22Rv1 (cell line): ENCODE measurements around the gene CD58.

ENCODE experiments used
- ZFX ChIP-seq: fragments of 450-650 bp; IDR thresholded peaks from 2 replicates; pipeline ENCODE4 v1.6.1; 2017; ENCODE audit warnings: antibody characterized with exemption, borderline replicate concordance
- TF ChIP-seq, protein P1 (sequence below): fragments of 450-650 bp; IDR thresholded peaks from 2 replicates; pipeline ENCODE4 v1.5.1; 2017; ENCODE audit warnings: mild to moderate bottlenecking

DNA sequence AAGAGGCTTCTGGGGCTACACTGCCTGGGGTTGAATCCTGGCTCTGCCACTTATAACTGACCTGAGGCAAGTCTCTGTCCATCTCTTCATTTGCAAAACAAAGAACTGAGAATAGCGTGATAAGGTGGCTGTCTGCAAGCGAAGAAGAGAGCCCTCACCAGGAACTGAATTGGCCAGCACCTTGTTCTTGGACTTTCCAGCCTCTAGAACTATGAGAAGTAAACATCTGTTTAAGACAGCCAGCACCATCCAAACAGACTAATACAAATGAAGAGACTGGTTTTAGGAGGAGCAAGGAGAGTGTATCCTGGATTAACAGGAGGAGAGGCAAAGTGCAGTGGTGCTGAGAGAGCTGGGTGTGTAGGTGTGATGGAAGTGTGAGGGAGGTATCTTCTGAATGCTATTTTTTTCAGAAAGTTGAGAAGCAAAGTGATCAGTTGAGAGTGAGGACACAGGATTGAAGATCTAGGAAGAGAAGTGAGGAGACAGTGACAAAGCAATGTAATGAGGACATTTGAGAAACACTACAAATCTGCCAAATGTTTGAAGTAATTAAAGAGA lies 59.3 kb downstream of the CD58 start:
- TF ChIP-seq, protein P1, sequence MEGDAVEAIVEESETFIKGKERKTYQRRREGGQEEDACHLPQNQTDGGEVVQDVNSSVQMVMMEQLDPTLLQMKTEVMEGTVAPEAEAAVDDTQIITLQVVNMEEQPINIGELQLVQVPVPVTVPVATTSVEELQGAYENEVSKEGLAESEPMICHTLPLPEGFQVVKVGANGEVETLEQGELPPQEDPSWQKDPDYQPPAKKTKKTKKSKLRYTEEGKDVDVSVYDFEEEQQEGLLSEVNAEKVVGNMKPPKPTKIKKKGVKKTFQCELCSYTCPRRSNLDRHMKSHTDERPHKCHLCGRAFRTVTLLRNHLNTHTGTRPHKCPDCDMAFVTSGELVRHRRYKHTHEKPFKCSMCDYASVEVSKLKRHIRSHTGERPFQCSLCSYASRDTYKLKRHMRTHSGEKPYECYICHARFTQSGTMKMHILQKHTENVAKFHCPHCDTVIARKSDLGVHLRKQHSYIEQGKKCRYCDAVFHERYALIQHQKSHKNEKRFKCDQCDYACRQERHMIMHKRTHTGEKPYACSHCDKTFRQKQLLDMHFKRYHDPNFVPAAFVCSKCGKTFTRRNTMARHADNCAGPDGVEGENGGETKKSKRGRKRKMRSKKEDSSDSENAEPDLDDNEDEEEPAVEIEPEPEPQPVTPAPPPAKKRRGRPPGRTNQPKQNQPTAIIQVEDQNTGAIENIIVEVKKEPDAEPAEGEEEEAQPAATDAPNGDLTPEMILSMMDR, result no peak
- TF ChIP-seq ZFX, result no peak
